Measurements from ENCODE around the gene SH3TC1.

The SH3TC1 gene

GRCh38 chr4:8167291-8167690 is 31.8 kb upstream of the SH3TC1 start:
- no peak for DNase-seq

DNA sequence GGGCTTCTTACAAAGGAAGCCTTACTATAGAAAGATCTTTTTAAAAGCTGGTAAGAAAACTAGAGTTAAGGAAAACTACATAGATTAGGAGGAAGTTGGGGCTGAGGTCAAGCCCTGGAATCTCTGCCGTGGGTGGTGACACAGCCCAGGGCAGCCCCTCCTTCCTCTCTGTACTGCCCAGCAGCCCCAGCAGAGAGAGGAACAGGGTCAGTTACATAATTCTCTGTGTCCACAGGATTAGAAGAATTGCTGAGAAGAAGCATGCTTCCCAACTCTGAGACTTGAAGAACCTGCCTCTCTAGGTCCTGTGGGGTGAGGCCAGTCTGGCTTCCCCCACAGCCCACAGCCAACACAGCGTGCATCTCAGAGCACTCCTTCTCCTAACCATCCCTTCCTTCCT is 31.3 kb upstream of the SH3TC1 start:
- in situ Hi-C loops (cut with HindIII; ENCODE audit: low pct_ligation_motif_present, low sequenced_read_pairs): no loop called here
- DNase-seq: no peak
- H3K27ac ChIP-seq: no peak overlapping the region
- TF ChIP-seq CTCF (IDR thresholded peaks at IDR 0.05; ENCODE audit: low read depth, low read length, missing control alignments): no peak
- peaks cover 13% of the 10 kb centered on the region for H3K27me3 ChIP-seq (replicated peaks)
- no peak overlapping the region for H3K4me3 ChIP-seq (ENCODE audit: low read depth, low read length)
- H3K36me3 ChIP-seq (replicated peaks): no peaks in the 10 kb centered on the region

More at GRCh38 chr4:8167291-8167690, 31.8 kb upstream of the SH3TC1 start:
- Histone ChIP-seq H3K27me3 (replicated peaks) (peaks cover 10% of the 10 kb centered on the region), H3K27ac (no peak overlapping the region), H3K4me3 (ENCODE audit: low read depth, low read length) (no peak overlapping the region), H3K36me3 (replicated peaks) (no peaks in the 10 kb centered on the region)
- in situ Hi-C loops (cut with HindIII; ENCODE audit: low pct_ligation_motif_present, low sequenced_read_pairs): no loop called here
- no peak for TF ChIP-seq CTCF (IDR thresholded peaks at IDR 0.05; ENCODE audit: low read depth, low read length, missing control alignments)

GRCh38 chr4:8168232-8168631 is 30.9 kb upstream of the SH3TC1 start:
- Histone ChIP-seq H3K27me3 (replicated peaks) (peaks cover 13% of the 10 kb centered on the region), H3K4me3 (ENCODE audit: low read depth, low read length) (no peak overlapping the region), H3K27ac (no peak overlapping the region), H3K36me3 (replicated peaks) (no peaks in the 10 kb centered on the region)
- DNase-seq: no peak
- in situ Hi-C loops (cut with HindIII; ENCODE audit: low pct_ligation_motif_present, low sequenced_read_pairs): no loop called here
- TF ChIP-seq CTCF (IDR thresholded peaks at IDR 0.05; ENCODE audit: low read depth, low read length, missing control alignments): peak; percentile 63

DNA sequence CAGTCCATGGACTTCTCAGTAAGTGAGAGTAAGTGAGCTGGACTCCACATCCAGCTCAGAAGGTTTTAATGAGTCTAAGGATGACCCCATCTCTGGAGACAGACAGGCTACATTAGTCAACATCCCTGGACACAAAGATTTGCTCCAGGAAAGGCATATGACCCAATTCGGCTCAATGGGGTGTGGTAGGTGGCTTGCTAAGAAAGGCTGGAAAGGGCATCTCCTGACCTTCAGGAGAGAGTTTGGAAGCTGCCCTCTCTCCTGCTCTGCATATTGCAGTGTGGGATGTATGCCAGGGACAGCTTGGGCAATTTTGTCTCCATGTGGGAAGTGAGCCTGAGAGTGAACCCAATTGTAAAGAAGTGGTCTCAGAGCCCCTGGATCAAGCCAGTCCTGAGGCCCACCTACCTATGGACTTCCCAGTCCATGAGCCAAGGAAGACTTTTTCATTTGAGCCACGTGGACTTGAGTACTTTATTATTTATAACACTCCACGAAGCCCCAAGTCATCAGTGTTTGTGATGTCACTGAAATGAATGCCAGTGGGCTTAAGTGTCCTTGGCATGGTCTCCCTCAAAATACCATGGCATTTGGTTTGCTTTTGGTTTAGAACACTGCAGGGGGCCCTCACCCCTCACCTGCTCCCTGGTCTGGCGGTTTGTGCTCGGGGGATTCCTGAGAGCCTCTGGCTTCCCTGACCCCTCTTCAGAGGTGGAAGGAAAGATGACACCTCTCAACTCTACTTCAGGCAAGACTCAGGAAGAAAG is 30.1 kb upstream of the SH3TC1 start:
- DNase-seq: no peak
- no peak for TF ChIP-seq CTCF (IDR thresholded peaks at IDR 0.05; ENCODE audit: low read depth, low read length, missing control alignments)
- Histone ChIP-seq H3K4me3 (ENCODE audit: low read depth, low read length) (no peak overlapping the region), H3K27me3 (replicated peaks) (peaks cover 13% of the 10 kb centered on the region), H3K27ac (no peak overlapping the region), H3K36me3 (replicated peaks) (no peaks in the 10 kb centered on the region)
- in situ Hi-C loops (cut with HindIII; ENCODE audit: low pct_ligation_motif_present, low sequenced_read_pairs): no loop called here

- TF ChIP-seq CTCF (IDR thresholded peaks at IDR 0.05; ENCODE audit: low read depth, low read length, missing control alignments): no peak
- in situ Hi-C loops (cut with HindIII; ENCODE audit: low pct_ligation_motif_present, low sequenced_read_pairs): no loop called here
- DNase-seq: no peak
- H3K36me3 ChIP-seq (replicated peaks): no peaks in the 10 kb centered on the region
- H3K27ac ChIP-seq: no peak overlapping the region
- H3K4me3 ChIP-seq (ENCODE audit: low read depth, low read length): no peak overlapping the region
- peaks cover 13% of the 10 kb centered on the region for H3K27me3 ChIP-seq (replicated peaks)
These were observed 29.3 kb upstream of the SH3TC1 start for GRCh38 chr4:8169763-8170162.

GRCh38 chr4:8170341-8170740 is 28.7 kb upstream of the SH3TC1 start:
- no peak overlapping the region for H3K27ac ChIP-seq
- H3K4me3 ChIP-seq (ENCODE audit: low read depth, low read length): no peak overlapping the region
- H3K36me3 ChIP-seq (replicated peaks): no peaks in the 10 kb centered on the region
- in situ Hi-C loops (cut with HindIII; ENCODE audit: low pct_ligation_motif_present, low sequenced_read_pairs): no loop called here
- no peak for TF ChIP-seq CTCF (IDR thresholded peaks at IDR 0.05; ENCODE audit: low read depth, low read length, missing control alignments)
- H3K27me3 ChIP-seq (replicated peaks): peaks cover 11% of the 10 kb centered on the region
- no peak for DNase-seq

All from brain microvascular endothelial cell (primary cell).